HG02884 (cell line): Measurements from ENCODE around the gene REST.
A peak's percentile ranks its signal among the peaks of the same experiment; 100 is the strongest.
"Not testable (repeated sequence)": the region's sequence is repeated elsewhere in the genome, so short reads cannot be mapped to it uniquely, and the experiment has no call there.

Experiments used
- ATAC-seq: cut with Tn5 transposase; IDR thresholded peaks from one replicate; pipeline ENCODE4 v1.9.1; 2021; ENCODE audit warnings: mild to moderate bottlenecking, moderate library complexity; ENCODE audit not compliant: unreplicated experiment

Gene REST

GRCh38 chr4:56908206-56909085 lies 746 bp downstream of the REST start:
- ATAC-seq = peak; percentile 52

GRCh38 chr4:56909086-56909894 lies 1.6 kb downstream of the REST start:
- peak; percentile 27 for ATAC-seq

- ATAC-seq = no peak
Observed at GRCh38 chr4:56910172-56910967, 2.7 kb downstream of the REST start.

- no peak for ATAC-seq
Observed at GRCh38 chr4:56914336-56914735, 6.6 kb downstream of the REST start.

- not testable (repeated sequence) for ATAC-seq
Observed at GRCh38 chr4:56914977-56915376, 7.3 kb downstream of the REST start.

- no peak for ATAC-seq
Observed at GRCh38 chr4:56927196-56927595, 19.5 kb downstream of the REST start.

GRCh38 chr4:56930638-56931037 lies 22.9 kb downstream of the REST start:
- no peak for ATAC-seq

- no peak for ATAC-seq
Observed at GRCh38 chr4:56931924-56932323, 24.2 kb downstream of the REST start.

GRCh38 chr4:56937262-56937661 lies 29.6 kb downstream of the REST start:
- ATAC-seq = no peak

GRCh38 chr4:56939826-56940225 lies 32.1 kb downstream of the REST start:
- ATAC-seq = not testable (repeated sequence)

- ATAC-seq = no peak
Observed at GRCh38 chr4:56940403-56940802, 32.7 kb downstream of the REST start.

GRCh38 chr4:56940971-56941370 lies 33.3 kb downstream of the REST start:
- no peak for ATAC-seq

GRCh38 chr4:56941403-56941802 lies 33.7 kb downstream of the REST start:
- no peak for ATAC-seq

GRCh38 chr4:56953680-56954520 lies 46.2 kb downstream of the REST start:
- no peak for ATAC-seq

- no peak for ATAC-seq
Observed at GRCh38 chr4:56958111-56958517, 50.4 kb downstream of the REST start.

GRCh38 chr4:56959100-56959499 lies 51.4 kb downstream of the REST start:
- no peak for ATAC-seq

- no peak for ATAC-seq
Observed at GRCh38 chr4:56961107-56961500, 53.4 kb downstream of the REST start.

GRCh38 chr4:56971383-56971782 lies 63.7 kb downstream of the REST start:
- ATAC-seq = no peak

- no peak for ATAC-seq
Observed at GRCh38 chr4:56972389-56972788, 64.7 kb downstream of the REST start.

GRCh38 chr4:56972809-56973208 lies 65.1 kb downstream of the REST start:
- ATAC-seq = no peak
